GM18520 (cell line): Measurements from ENCODE around the gene FCRL6.

Experiments used
- ATAC-seq: cut with Tn5 transposase; IDR thresholded peaks from one replicate; pipeline ENCODE4 v1.9.1; 2021; ENCODE audit not compliant: unreplicated experiment

Gene FCRL6

GRCh38 chr1:159861218-159861617 is 59.1 kb downstream of the FCRL6 start:
- ATAC-seq = no peak

- no peak for ATAC-seq
Measured at GRCh38 chr1:159862031-159862430, 59.9 kb downstream of the FCRL6 start.

- ATAC-seq = no peak
Measured at GRCh38 chr1:159862557-159862956, 60.4 kb downstream of the FCRL6 start, which contains the start of gene VSIG8. VSIG8 (minus strand) TSS chr1:159862657; CDS start chr1:159862521, 136 bp downstream.

GRCh38 chr1:159864262-159864661 is 62.1 kb downstream of the FCRL6 start:
- ATAC-seq = no peak
